HCT116 (cell line): Measurements from ENCODE around the gene OR9I1. TPM values are rescaled to one million over a fixed set of nuclear protein-coding genes. Genes with fewer than 3 reads are reported as not detected.

Source experiments
- ATAC-seq: fragments of 200-7000 bp; cut with Tn5 transposase; 2 replicates; pipeline ENCODE4 v1.9.1; 2020; ENCODE audit warnings: mild to moderate bottlenecking, moderate library complexity
- BruUV-seq: library from RNA; stranded (reverse); fragments of 400-500 nt; replicated peaks from 2 replicates; lab custom pipeline; 2021; lab: Mats Ljungman, UMichigan
- CTCF ChIA-PET: fragments of 300-600 bp; sonication (Branson Sonifier 250); formaldehyde crosslinking; loops from one replicate; lab custom pipeline; 2021; ENCODE audit warnings: antibody characterized with exemption; lab: Charles Lee
- POLR2A ChIA-PET: fragments of 300-600, 350-600 bp; sonication (Branson Sonifier 250); formaldehyde crosslinking; loops from one replicate; lab custom pipeline; 2021; ENCODE audit warnings: antibody characterized with exemption; lab: Charles Lee
- RAD21 ChIA-PET, 2 experiments: fragments of 300-600 bp; sonication (Branson Sonifier 250); formaldehyde crosslinking; loops; one replicate each; lab custom pipeline; 2023; ENCODE audit warnings: low total read pairs in 2 of 2; ENCODE audit not compliant: uncharacterized antibody in 2 of 2, unreplicated experiment in 2 of 2, low non-redundant PET in 1 of 2; lab: Charles Lee
- DNase-seq: peaks from one replicate; pipeline ENCODE4 v3.0.0-alpha.2; 2010; ENCODE audit warnings: low read depth, low spot score
- H2AFZ ChIP-seq: fragments of 200-600 bp; shearing (Covaris generic), sonication (generic); 2 replicates; pipeline ENCODE4 v1.6.1; 2017; ENCODE audit warnings: low read depth, mixed run types, mixed read lengths, antibody characterized with exemption, low read length; ENCODE audit not compliant: poor library complexity, severe bottlenecking
- H3K27ac ChIP-seq: 2 replicates; pipeline ENCODE4 v1.5.1; 2012; ENCODE audit warnings: low read depth, low read length
- H3K27me3 ChIP-seq: fragments of 200-600 bp; sonication (generic); 2 replicates; pipeline ENCODE4 v1.6.1; 2016; ENCODE audit warnings: mixed run types, low read length, mixed read lengths; ENCODE audit not compliant: insufficient read depth
- H3K36me3 ChIP-seq, 2 experiments: fragments of 200-500 bp in 1 of 2; fragments of 200-600 bp in 1 of 2; sonication (Bioruptor generic) in 1 of 2; sonication (generic) in 1 of 2; 2 replicates each; pipeline versions ENCODE4 v1.5.1 to v1.6.1; 2014 to 2016; ENCODE audit warnings: low read length in 2 of 2, inconsistent platforms in 1 of 2, mixed read lengths in 1 of 2, mixed run types in 1 of 2; ENCODE audit not compliant: insufficient read depth in 2 of 2, control insufficient read depth in 1 of 2
- H3K4me1 ChIP-seq, 2 experiments: fragments of 200-600 bp in 1 of 2; sonication (generic) in 1 of 2; 2 replicates each; pipeline versions ENCODE4 v1.5.1 to v1.6.1; 2012 to 2017; ENCODE audit warnings: low read length in 2 of 2, inconsistent platforms in 1 of 2, mild to moderate bottlenecking in 1 of 2, mixed read lengths in 1 of 2, mixed run types in 1 of 2, moderate library complexity in 1 of 2; ENCODE audit not compliant: insufficient read depth in 2 of 2, control insufficient read depth in 1 of 2
- H3K4me2 ChIP-seq: fragments of 200-600 bp; sonication (generic); 2 replicates; pipeline ENCODE4 v1.6.1; 2017; ENCODE audit warnings: mixed run types, low read length, mixed read lengths
- H3K4me3 ChIP-seq, 2 experiments: fragments of 200-600 bp in 1 of 2; sonication (generic) in 1 of 2; replicated peaks in 1 of 2; 2 replicates each; pipeline ENCODE4 v1.5.1; 2011 to 2016; ENCODE audit warnings: low read length in 2 of 2, control low read depth in 1 of 2, low read depth in 1 of 2, mild to moderate bottlenecking in 1 of 2, mixed read lengths in 1 of 2, mixed run types in 1 of 2
- H3K79me2 ChIP-seq: fragments of 200-600 bp; sonication (generic); 2 replicates; pipeline ENCODE4 v1.6.1; 2017; ENCODE audit warnings: mild to moderate bottlenecking, mixed run types, low read length, moderate library complexity, mixed read lengths; ENCODE audit not compliant: insufficient read depth
- H3K9ac ChIP-seq: fragments of 200-600 bp; sonication (generic); 2 replicates; pipeline ENCODE4 v1.6.1; 2016; ENCODE audit warnings: low read length, mixed read lengths
- H3K9me2 ChIP-seq: fragments of 200-600 bp; sonication (generic), shearing (Covaris generic); 2 replicates; pipeline ENCODE4 v1.6.1; 2017; ENCODE audit warnings: mixed run types, mild to moderate bottlenecking, moderate library complexity; ENCODE audit not compliant: insufficient read depth
- H3K9me3 ChIP-seq, 2 experiments: fragments of 200-500 bp in 1 of 2; fragments of 200-600 bp in 1 of 2; sonication (Bioruptor generic) in 1 of 2; sonication (generic) in 1 of 2; 2 replicates each; pipeline ENCODE4 v1.6.1; 2014 to 2017; ENCODE audit warnings: low read length in 2 of 2, mixed read lengths in 2 of 2, inconsistent platforms in 1 of 2, low read depth in 1 of 2, mild to moderate bottlenecking in 1 of 2, mixed run types in 1 of 2, moderate library complexity in 1 of 2; ENCODE audit not compliant: control insufficient read depth in 1 of 2, insufficient read depth in 1 of 2
- H4K20me1 ChIP-seq: fragments of 200-600 bp; sonication (generic), shearing (Covaris generic); 2 replicates; pipeline ENCODE4 v1.6.1; 2017; ENCODE audit warnings: mixed run types, mild to moderate bottlenecking, moderate library complexity; ENCODE audit not compliant: insufficient read depth
- CBX3 ChIP-seq: IDR thresholded peaks from 2 replicates; pipeline ENCODE4 v1.6.1; 2012; ENCODE audit warnings: low read depth
- CEBPB ChIP-seq: IDR thresholded peaks from 2 replicates; pipeline ENCODE4 v1.6.1; 2012; ENCODE audit warnings: low read depth
- CTCF ChIP-seq, 3 experiments: fragments of 200-600 bp in 1 of 3; sonication (generic) in 1 of 3; IDR thresholded peaks in 2 of 3; conservative IDR thresholded peaks in 1 of 3; 2 replicates each; pipeline ENCODE4 v1.5.1; 2012 to 2017; ENCODE audit warnings: low read depth in 2 of 3, low read length in 2 of 3, antibody characterized with exemption in 1 of 3, borderline replicate concordance in 1 of 3, control low read depth in 1 of 3, mild to moderate bottlenecking in 1 of 3, mixed read lengths in 1 of 3, mixed run types in 1 of 3, moderate library complexity in 1 of 3; ENCODE audit not compliant: insufficient read depth in 1 of 3
- EGR1 ChIP-seq: IDR thresholded peaks from 2 replicates; pipeline ENCODE4 v1.6.1; 2012; ENCODE audit warnings: low read depth
- ELF1 ChIP-seq: IDR thresholded peaks from 2 replicates; pipeline ENCODE4 v1.6.1; 2012; ENCODE audit warnings: low read depth, borderline replicate concordance
- EZH2phosphoT487 ChIP-seq: fragments of 200-600 bp; IDR thresholded peaks from 2 replicates; pipeline ENCODE4 v1.6.1; 2018; ENCODE audit warnings: antibody characterized with exemption, borderline replicate concordance
- MAX ChIP-seq: IDR thresholded peaks from 2 replicates; pipeline ENCODE4 v1.6.1; 2012
- POLR2A ChIP-seq: IDR thresholded peaks from 2 replicates; pipeline ENCODE4 v1.7.0; 2011; ENCODE audit warnings: borderline replicate concordance; ENCODE audit not compliant: insufficient read depth, insufficient read length; ENCODE audit errors: extremely low read depth
- POLR2AphosphoS5 ChIP-seq: IDR thresholded peaks from 2 replicates; pipeline ENCODE4 v1.6.1; 2011; ENCODE audit warnings: mild to moderate bottlenecking, low read depth, low read length, moderate library complexity
- RAD21 ChIP-seq: IDR thresholded peaks from 2 replicates; pipeline ENCODE4 v1.6.1; 2012; ENCODE audit warnings: low read depth, mild to moderate bottlenecking
- TCF7L2 ChIP-seq: IDR thresholded peaks from 2 replicates; pipeline ENCODE4 v1.7.0; 2011; ENCODE audit warnings: borderline replicate concordance, inconsistent platforms; ENCODE audit not compliant: insufficient read depth, insufficient read length; ENCODE audit errors: extremely low read depth
- YY1 ChIP-seq: IDR thresholded peaks from 2 replicates; pipeline ENCODE4 v1.6.1; 2011; ENCODE audit warnings: low read length, low read depth, moderate library complexity, mild to moderate bottlenecking; ENCODE audit not compliant: insufficient replicate concordance; ENCODE audit errors: extremely low read depth
- ZFX ChIP-seq: fragments of 450-650 bp; IDR thresholded peaks from 2 replicates; pipeline ENCODE4 v1.6.1; 2017
- ZNF274 ChIP-seq: fragments of 200-500 bp; sonication (Bioruptor generic); IDR thresholded peaks from 2 replicates; pipeline ENCODE4 v1.6.1; 2014; ENCODE audit warnings: mild to moderate bottlenecking, low read depth, low read length, inconsistent platforms
- intact Hi-C: fragments of 100-400 bp; cut with micrococcal nuclease; formaldehyde crosslinking; loops from 2 replicates; pipeline ENCODE4 v1.10.0; 2022
- total RNA-seq: library from RNA; stranded (reverse); gene quantifications from one replicate; pipeline ENCODE4 v1.2.1, GENCODE V29; 2021; ENCODE audit not compliant: unreplicated experiment
- TF ChIP-seq, protein P1 (sequence below): IDR thresholded peaks from 2 replicates; pipeline ENCODE4 v1.6.1; 2012; ENCODE audit warnings: low read depth
- TF ChIP-seq, protein P2 (sequence below): IDR thresholded peaks from 2 replicates; pipeline ENCODE4 v1.6.1; 2012

OR9I1 gene
- total RNA-seq, 1 experiment from 2014 or later = not detected

- no peak overlapping the region for H3K4me3 ChIP-seq
- H3K4me2 ChIP-seq = no peak overlapping the region
- RAD21 ChIA-PET = no interaction called here
- intact Hi-C loops = no loop called here
- CTCF ChIA-PET = no interaction called here
- POLR2A ChIA-PET = no interaction called here
- H3K36me3 ChIP-seq = no peaks in the 10 kb centered on the region
- DNase-seq (no peak), ATAC-seq (no peak)
- H3K4me1 ChIP-seq = no peaks in the 10 kb centered on the region
- TF ChIP-seq CTCF (IDR thresholded peaks at IDR 0.05 in 2 of 3, conservative IDR thresholded peaks at IDR 0.05 in 1 of 3; ENCODE audit: borderline replicate concordance in 1 of 3, insufficient read depth in 1 of 3, low read depth in 2 of 3, low read length in 2 of 3) = no peak
- TF ChIP-seq YY1 = no peak
- H3K9ac ChIP-seq = no peak overlapping the region
- H3K27me3 ChIP-seq = no peaks in the 10 kb centered on the region
- H3K27ac ChIP-seq = no peak overlapping the region
- no peaks in the 10 kb centered on the region for H3K9me3 ChIP-seq
- H3K79me2 ChIP-seq = no peaks in the 10 kb centered on the region
- no peak overlapping the region for H2AFZ ChIP-seq
- H3K9me2 ChIP-seq = no peaks in the 10 kb centered on the region
- no TSS peak for BruUV-seq
- no peaks in the 10 kb centered on the region for H4K20me1 ChIP-seq
Observed at GRCh38 chr11:58142761-58143160, 17.4 kb upstream of the OR9I1 start.

- intact Hi-C loops = loop anchor here (10.0 kb wide), 1 partner anchor 390 kb away; no protein-coding TSS in a partner anchor
- H3K27me3 ChIP-seq = no peaks in the 10 kb centered on the region
- H3K9me2 ChIP-seq = no peaks in the 10 kb centered on the region
- H3K9me3 ChIP-seq = no peaks in the 10 kb centered on the region
- no peak overlapping the region for H3K4me3 ChIP-seq
- H4K20me1 ChIP-seq = no peaks in the 10 kb centered on the region
- no peaks in the 10 kb centered on the region for H3K79me2 ChIP-seq
- ChIA-PET POLR2A (no interaction called here), CTCF (no interaction called here), RAD21 (no interaction called here)
- H3K36me3 ChIP-seq = no peaks in the 10 kb centered on the region
- H3K4me2 ChIP-seq = no peak overlapping the region
- ATAC-seq = no peak
- no peak overlapping the region for H3K9ac ChIP-seq
- no peak overlapping the region for H3K27ac ChIP-seq
- no peak for DNase-seq
- H3K4me1 ChIP-seq = no peaks in the 10 kb centered on the region
- BruUV-seq = no TSS peak
- no peak overlapping the region for H2AFZ ChIP-seq
- TF ChIP-seq EZH2phosphoT487 (no peak), YY1 (no peak), CEBPB (no peak), ELF1 (no peak), TCF7L2 (no peak), ZFX (no peak), EGR1 (no peak), ZNF274 (no peak), CBX3 (no peak), POLR2AphosphoS5 (no peak), MAX (no peak), POLR2A (no peak), RAD21 (no peak)
- TF ChIP-seq, protein P1, sequence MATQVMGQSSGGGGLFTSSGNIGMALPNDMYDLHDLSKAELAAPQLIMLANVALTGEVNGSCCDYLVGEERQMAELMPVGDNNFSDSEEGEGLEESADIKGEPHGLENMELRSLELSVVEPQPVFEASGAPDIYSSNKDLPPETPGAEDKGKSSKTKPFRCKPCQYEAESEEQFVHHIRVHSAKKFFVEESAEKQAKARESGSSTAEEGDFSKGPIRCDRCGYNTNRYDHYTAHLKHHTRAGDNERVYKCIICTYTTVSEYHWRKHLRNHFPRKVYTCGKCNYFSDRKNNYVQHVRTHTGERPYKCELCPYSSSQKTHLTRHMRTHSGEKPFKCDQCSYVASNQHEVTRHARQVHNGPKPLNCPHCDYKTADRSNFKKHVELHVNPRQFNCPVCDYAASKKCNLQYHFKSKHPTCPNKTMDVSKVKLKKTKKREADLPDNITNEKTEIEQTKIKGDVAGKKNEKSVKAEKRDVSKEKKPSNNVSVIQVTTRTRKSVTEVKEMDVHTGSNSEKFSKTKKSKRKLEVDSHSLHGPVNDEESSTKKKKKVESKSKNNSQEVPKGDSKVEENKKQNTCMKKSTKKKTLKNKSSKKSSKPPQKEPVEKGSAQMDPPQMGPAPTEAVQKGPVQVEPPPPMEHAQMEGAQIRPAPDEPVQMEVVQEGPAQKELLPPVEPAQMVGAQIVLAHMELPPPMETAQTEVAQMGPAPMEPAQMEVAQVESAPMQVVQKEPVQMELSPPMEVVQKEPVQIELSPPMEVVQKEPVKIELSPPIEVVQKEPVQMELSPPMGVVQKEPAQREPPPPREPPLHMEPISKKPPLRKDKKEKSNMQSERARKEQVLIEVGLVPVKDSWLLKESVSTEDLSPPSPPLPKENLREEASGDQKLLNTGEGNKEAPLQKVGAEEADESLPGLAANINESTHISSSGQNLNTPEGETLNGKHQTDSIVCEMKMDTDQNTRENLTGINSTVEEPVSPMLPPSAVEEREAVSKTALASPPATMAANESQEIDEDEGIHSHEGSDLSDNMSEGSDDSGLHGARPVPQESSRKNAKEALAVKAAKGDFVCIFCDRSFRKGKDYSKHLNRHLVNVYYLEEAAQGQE = no peak
- TF ChIP-seq, protein P2, sequence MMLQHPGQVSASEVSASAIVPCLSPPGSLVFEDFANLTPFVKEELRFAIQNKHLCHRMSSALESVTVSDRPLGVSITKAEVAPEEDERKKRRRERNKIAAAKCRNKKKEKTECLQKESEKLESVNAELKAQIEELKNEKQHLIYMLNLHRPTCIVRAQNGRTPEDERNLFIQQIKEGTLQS = no peak
Observed at GRCh38 chr11:58135171-58135570, 9.8 kb upstream of the OR9I1 start.
